OCI-LY1 (cell line): ENCODE measurements around the gene SEMA4C.

Experiments
- H2AFZ ChIP-seq: fragments of 200-600 bp; sonication (generic), shearing (Covaris generic); 2 replicates; pipeline ENCODE4 v1.6.0; 2014; ENCODE audit warnings: antibody characterized with exemption, mild to moderate bottlenecking, low read length
- H3F3A ChIP-seq: fragments of 200-600 bp; sonication (generic), shearing (Covaris generic); 2 replicates; pipeline ENCODE4 v1.6.0; 2014; ENCODE audit warnings: mild to moderate bottlenecking, antibody characterized with exemption, low read length, moderate library complexity; ENCODE audit not compliant: insufficient read depth
- H3K27ac ChIP-seq: fragments of 200-600 bp; sonication (generic); 2 replicates; pipeline ENCODE4 v1.5.1; 2014; ENCODE audit warnings: low read length, mixed run types, mild to moderate bottlenecking, low read depth; ENCODE audit not compliant: poor library complexity, severe bottlenecking
- H3K27me3 ChIP-seq: fragments of 200-600 bp; sonication (generic); 2 replicates; pipeline ENCODE4 v1.6.0; 2014; ENCODE audit warnings: antibody characterized with exemption, mild to moderate bottlenecking, low read length, moderate library complexity; ENCODE audit not compliant: insufficient read depth
- H3K36me3 ChIP-seq: fragments of 200-600 bp; sonication (generic); 2 replicates; pipeline ENCODE4 v1.6.1; 2014; ENCODE audit warnings: mild to moderate bottlenecking, antibody characterized with exemption, low read length, moderate library complexity, mixed read lengths; ENCODE audit not compliant: insufficient read depth
- H3K4me1 ChIP-seq: fragments of 200-600 bp; sonication (generic); 2 replicates; pipeline ENCODE4 v1.5.1; 2014; ENCODE audit warnings: mild to moderate bottlenecking, low read length, moderate library complexity; ENCODE audit not compliant: insufficient read depth, severe bottlenecking
- H3K4me2 ChIP-seq: fragments of 200-600 bp; sonication (generic), shearing (Covaris generic); 2 replicates; pipeline ENCODE4 v1.6.1; 2014; ENCODE audit warnings: low read length
- H3K4me3 ChIP-seq: fragments of 200-600 bp; sonication (generic); 2 replicates; pipeline ENCODE4 v1.5.1; 2014; ENCODE audit warnings: low read length, low read depth, mild to moderate bottlenecking, mixed read lengths; ENCODE audit not compliant: poor library complexity, severe bottlenecking
- H3K79me2 ChIP-seq: fragments of 200-600 bp; shearing (Covaris generic); 2 replicates; pipeline ENCODE4 v1.6.1; 2016; ENCODE audit warnings: mixed run types, low read length, mixed read lengths; ENCODE audit not compliant: insufficient read depth
- H3K9ac ChIP-seq: fragments of 200-600 bp; sonication (generic), shearing (Covaris generic); 2 replicates; pipeline ENCODE4 v1.6.1; 2014; ENCODE audit warnings: mild to moderate bottlenecking, low read length, mixed read lengths
- H3K9me2 ChIP-seq: fragments of 200-600 bp; sonication (generic), shearing (Covaris generic); 2 replicates; pipeline ENCODE4 v1.6.1; 2014; ENCODE audit warnings: low read depth, mild to moderate bottlenecking, low read length, mixed read lengths
- H3K9me3 ChIP-seq: fragments of 200-600 bp; shearing (Covaris generic); 2 replicates; pipeline ENCODE4 v1.6.1; 2014; ENCODE audit warnings: low read length, mixed read lengths
- H4K20me1 ChIP-seq: fragments of 200-600 bp; sonication (generic), shearing (Covaris generic); 2 replicates; pipeline ENCODE4 v1.6.0; 2016; ENCODE audit warnings: mild to moderate bottlenecking, low read length; ENCODE audit not compliant: insufficient read depth
- EZH2 ChIP-seq: fragments of 200-600 bp; sonication (generic), shearing (Covaris generic); IDR thresholded peaks from 2 replicates; pipeline ENCODE4 v1.8.0; 2017; ENCODE audit warnings: borderline replicate concordance, mixed run types, mild to moderate bottlenecking, antibody characterized with exemption, low read length, moderate library complexity, mixed read lengths
- TF ChIP-seq, protein P1 (sequence below): fragments of 200-600 bp; sonication (generic), shearing (Covaris generic); IDR thresholded peaks from 2 replicates; pipeline ENCODE4 v1.5.1; 2017; ENCODE audit warnings: mild to moderate bottlenecking, antibody characterized with exemption, low read length, moderate library complexity, mixed read lengths

The SEMA4C gene

DNA sequence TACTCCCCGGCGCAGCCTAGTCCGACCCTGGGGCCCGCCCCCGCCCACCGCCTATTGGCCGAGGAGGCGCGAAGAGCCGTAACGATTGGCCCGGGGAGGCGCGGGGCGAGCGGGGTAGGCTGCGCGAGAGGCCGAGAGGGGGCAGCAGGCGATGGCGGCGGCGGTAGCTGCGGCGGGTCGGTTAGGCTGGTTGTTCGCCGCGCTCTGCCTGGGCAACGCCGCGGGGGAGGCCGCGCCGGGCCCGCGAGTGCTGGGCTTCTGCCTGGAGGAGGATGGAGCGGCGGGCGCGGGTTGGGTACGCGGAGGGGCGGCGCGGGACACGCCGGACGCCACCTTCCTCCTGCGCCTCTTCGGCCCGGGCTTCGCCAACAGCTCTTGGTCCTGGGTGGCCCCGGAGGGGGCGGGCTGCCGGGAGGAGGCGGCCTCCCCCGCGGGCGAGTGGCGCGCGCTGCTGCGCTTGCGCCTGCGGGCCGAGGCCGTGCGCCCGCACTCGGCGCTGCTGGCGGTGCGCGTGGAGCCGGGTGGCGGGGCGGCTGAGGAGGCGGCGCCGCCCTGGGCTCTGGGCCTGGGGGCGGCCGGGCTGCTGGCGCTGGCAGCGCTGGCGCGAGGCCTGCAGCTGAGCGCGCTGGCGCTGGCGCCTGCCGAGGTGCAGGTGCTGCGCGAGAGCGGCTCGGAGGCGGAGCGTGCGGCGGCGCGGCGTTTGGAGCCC lies 53.6 kb downstream of the SEMA4C start, which contains the start of gene CNNM3:
Gene CNNM3 (plus strand): TSS at position 142 of the 709 bp plus-strand sequence. CDS start 10 bp downstream, at position 152.
- no peaks in the 10 kb centered on the region for H3K9me2 ChIP-seq
- H3K4me2 ChIP-seq: peak within 1 kb of the TSS; percentile 97
- H3F3A ChIP-seq: no peaks in the 10 kb centered on the region
- H3K9me3 ChIP-seq: no peaks in the 10 kb centered on the region
- peak within 1 kb of the TSS; percentile 82 for H3K4me3 ChIP-seq
- TF ChIP-seq, protein P1, sequence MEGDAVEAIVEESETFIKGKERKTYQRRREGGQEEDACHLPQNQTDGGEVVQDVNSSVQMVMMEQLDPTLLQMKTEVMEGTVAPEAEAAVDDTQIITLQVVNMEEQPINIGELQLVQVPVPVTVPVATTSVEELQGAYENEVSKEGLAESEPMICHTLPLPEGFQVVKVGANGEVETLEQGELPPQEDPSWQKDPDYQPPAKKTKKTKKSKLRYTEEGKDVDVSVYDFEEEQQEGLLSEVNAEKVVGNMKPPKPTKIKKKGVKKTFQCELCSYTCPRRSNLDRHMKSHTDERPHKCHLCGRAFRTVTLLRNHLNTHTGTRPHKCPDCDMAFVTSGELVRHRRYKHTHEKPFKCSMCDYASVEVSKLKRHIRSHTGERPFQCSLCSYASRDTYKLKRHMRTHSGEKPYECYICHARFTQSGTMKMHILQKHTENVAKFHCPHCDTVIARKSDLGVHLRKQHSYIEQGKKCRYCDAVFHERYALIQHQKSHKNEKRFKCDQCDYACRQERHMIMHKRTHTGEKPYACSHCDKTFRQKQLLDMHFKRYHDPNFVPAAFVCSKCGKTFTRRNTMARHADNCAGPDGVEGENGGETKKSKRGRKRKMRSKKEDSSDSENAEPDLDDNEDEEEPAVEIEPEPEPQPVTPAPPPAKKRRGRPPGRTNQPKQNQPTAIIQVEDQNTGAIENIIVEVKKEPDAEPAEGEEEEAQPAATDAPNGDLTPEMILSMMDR: peak; percentile 44
- no peak for TF ChIP-seq EZH2
- peak within 1 kb of the TSS; percentile 53 for H3K27ac ChIP-seq
- no peaks in the 10 kb centered on the region for H4K20me1 ChIP-seq
- H3K36me3 ChIP-seq: peaks cover 12% of the 10 kb centered on the region; the same call in 1 of the 2 replicates
- peak within 1 kb of the TSS; percentile 96 for H2AFZ ChIP-seq
- peaks cover 49% of the 10 kb centered on the region for H3K4me1 ChIP-seq
- H3K79me2 ChIP-seq: no peaks in the 10 kb centered on the region
- peak within 1 kb of the TSS; percentile 83 for H3K9ac ChIP-seq
- H3K27me3 ChIP-seq: no peaks in the 10 kb centered on the region

DNA sequence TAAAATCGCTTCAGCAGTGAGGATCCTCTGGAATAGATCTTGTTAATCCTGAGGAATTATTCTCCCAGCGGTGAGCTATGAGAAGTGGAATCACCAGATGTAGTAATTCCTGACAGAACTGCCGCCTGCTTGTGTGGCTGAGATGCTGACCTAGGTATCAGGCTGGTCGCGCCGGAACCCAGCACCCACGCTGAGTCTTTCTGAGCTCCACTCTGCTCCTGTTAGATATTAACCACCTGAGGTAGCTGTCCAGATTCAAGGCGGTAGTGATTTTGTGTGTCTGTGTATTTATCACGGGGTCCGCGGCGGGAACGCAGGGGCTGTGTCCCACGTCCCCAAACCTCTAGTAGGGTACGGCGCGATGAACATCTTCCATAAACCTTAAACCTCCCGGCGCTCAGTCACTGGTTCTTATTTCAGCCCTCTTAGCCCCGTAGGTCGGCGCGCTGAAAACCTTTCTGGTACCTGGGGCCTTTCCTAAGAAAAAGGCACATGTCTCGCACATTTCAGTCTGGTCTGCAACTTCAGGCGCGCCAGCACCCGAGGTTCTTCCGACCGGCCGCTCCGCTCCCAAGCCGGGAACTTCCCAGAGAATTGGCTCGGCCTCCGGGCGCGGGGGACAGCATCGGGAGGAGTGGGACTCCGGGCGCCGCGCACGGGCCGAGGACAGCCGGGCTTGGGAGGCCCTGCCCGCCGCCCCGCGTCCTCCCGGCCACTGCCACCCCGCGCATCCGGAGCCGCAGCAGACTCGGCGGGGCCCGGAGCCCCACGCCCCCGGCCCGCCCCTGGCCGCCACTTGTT lies 54.4 kb downstream of the SEMA4C start:
- H2AFZ ChIP-seq: peak overlapping the region; percentile 96
- H3K4me1 ChIP-seq: peaks cover 41% of the 10 kb centered on the region
- no peak overlapping the region for H3K27ac ChIP-seq
- no peaks in the 10 kb centered on the region for H3K79me2 ChIP-seq
- no peak for TF ChIP-seq EZH2
- TF ChIP-seq, protein P1: no peak
- H3K36me3 ChIP-seq: peaks cover 7% of the 10 kb centered on the region; the same call in 1 of the 2 replicates
- no peaks in the 10 kb centered on the region for H3F3A ChIP-seq
- no peaks in the 10 kb centered on the region for H3K9me3 ChIP-seq
- H3K9ac ChIP-seq: peak overlapping the region; percentile 81
- peak overlapping the region; percentile 82 for H3K4me3 ChIP-seq
- no peaks in the 10 kb centered on the region for H3K27me3 ChIP-seq
- peak overlapping the region; percentile 97 for H3K4me2 ChIP-seq
- no peaks in the 10 kb centered on the region for H4K20me1 ChIP-seq
- H3K9me2 ChIP-seq: no peaks in the 10 kb centered on the region

DNA sequence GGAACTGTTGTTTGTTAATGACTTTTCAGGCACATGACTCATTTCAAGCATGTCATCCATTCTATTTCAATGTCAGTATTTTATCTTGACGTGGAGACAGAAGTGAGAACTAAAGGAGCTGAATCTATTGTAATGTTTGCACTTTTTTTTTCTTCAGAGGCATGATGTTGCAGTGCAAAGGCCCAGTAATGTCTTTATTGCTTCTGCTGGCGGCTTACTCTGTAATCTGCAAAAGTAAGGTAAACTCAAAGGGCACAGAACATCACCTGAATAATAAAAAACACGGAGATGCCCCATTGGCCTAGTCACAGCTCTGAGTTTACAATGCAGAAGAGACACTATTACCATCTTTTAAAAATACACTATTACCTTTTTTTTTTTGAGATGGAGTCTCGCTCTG lies 56.2 kb downstream of the SEMA4C start:
- Histone ChIP-seq H3K9me3 (no peaks in the 10 kb centered on the region), H3K36me3 (no peaks in the 10 kb centered on the region), H3K4me2 (no peak overlapping the region), H3F3A (no peaks in the 10 kb centered on the region), H3K27ac (no peak overlapping the region), H3K9ac (no peak overlapping the region), H3K79me2 (no peaks in the 10 kb centered on the region), H4K20me1 (no peaks in the 10 kb centered on the region), H3K4me1 (peaks cover 24% of the 10 kb centered on the region), H3K9me2 (no peaks in the 10 kb centered on the region), H3K27me3 (no peaks in the 10 kb centered on the region), H3K4me3 (no peak overlapping the region), H2AFZ (no peak overlapping the region)
- no peak for TF ChIP-seq EZH2
- TF ChIP-seq, protein P1: no peak
